ENCODE results near the gene STK17A.

DNA sequence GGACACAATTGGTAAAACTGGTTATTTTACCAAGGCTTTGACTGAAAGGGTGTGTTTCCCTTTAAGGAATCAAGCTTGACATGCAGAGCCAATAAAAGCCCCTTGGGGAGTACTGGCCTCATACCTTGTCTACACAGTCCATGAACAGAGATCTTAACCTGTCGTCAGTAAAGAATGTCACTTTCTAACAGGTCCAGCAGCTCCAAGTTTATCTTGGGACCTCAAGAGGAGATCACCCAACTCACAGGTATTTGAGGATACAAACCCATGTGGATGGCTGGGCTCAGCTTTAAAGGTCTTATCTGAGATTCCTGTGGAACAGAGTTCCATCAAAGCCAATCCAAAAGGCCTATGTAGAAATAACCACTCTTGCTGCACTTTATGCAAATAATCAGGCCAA lies 85.1 kb downstream of the STK17A start:
- TF ChIP-seq, protein P1, sequence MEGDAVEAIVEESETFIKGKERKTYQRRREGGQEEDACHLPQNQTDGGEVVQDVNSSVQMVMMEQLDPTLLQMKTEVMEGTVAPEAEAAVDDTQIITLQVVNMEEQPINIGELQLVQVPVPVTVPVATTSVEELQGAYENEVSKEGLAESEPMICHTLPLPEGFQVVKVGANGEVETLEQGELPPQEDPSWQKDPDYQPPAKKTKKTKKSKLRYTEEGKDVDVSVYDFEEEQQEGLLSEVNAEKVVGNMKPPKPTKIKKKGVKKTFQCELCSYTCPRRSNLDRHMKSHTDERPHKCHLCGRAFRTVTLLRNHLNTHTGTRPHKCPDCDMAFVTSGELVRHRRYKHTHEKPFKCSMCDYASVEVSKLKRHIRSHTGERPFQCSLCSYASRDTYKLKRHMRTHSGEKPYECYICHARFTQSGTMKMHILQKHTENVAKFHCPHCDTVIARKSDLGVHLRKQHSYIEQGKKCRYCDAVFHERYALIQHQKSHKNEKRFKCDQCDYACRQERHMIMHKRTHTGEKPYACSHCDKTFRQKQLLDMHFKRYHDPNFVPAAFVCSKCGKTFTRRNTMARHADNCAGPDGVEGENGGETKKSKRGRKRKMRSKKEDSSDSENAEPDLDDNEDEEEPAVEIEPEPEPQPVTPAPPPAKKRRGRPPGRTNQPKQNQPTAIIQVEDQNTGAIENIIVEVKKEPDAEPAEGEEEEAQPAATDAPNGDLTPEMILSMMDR (conservative IDR thresholded peaks at IDR 0.05; ENCODE audit: low read length) = no peak
- TF ChIP-seq EZH2phosphoT487 (IDR thresholded peaks at IDR 0.05; ENCODE audit: borderline replicate concordance, low read depth, low read length) = no peak
